ENCODE results near the gene TASP1.

- TF ChIP-seq CTCF (optimal IDR thresholded peaks at IDR 0.05 in 1 of 3, IDR thresholded peaks at IDR 0.05 in 1 of 3, conservative IDR thresholded peaks at IDR 0.05 in 1 of 3; ENCODE audit: extremely low read depth in 1 of 3, insufficient read depth in 2 of 3, low read length in 3 of 3): no peak
- no peak for TF ChIP-seq EZH2 (IDR thresholded peaks at IDR 0.05; ENCODE audit: low read length)
Observed at GRCh38 chr20:13404293-13404692, 234.4 kb downstream of the TASP1 start.
